Measurements from ENCODE around the gene PRX.
"Not testable (repeated sequence)": the region's sequence is repeated elsewhere in the genome, so short reads cannot be mapped to it uniquely, and the experiment has no call there.

PRX gene

DNA sequence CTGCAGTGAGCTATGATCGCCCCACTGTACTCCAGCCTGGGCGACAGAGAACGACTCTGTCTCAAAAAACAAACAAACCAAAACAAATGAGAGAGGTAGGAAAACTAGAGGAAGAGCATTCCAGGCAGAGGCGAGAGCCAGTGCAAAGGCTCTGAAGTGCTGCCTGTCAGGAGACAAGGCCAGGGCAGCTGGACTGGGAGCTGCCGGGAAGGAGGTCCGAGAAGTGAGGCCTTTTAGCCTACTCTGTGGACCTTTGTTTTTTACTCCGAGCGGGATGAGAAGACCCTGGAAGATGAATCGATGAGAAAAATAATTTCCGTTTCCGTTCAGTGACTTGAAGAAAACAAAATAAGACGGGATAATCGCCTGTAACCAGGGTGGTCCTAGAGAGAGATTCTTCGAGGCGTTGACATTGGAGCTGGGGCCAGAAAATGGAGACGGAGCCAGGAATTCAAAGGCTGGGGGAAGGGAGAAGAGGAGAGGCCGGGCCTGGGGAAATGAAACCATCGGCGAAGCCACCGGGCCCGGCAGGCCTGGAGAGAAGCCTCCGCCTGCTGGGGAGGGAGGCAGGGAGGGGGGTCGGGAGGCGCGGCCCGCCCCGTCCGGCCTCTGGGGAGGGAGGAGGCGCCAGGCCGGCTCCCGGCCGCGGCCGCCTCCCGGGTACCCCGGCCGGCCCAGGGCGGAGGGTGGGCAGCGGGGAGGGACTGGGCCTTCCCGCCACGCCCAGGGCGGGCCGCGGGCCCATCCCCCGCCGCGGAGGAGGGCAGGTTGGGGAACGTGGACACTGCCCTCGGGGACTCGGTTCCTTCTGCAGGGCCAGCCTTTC lies 20.4 kb upstream of the PRX start:
- peak; percentile 46 for DNase-seq

DNA sequence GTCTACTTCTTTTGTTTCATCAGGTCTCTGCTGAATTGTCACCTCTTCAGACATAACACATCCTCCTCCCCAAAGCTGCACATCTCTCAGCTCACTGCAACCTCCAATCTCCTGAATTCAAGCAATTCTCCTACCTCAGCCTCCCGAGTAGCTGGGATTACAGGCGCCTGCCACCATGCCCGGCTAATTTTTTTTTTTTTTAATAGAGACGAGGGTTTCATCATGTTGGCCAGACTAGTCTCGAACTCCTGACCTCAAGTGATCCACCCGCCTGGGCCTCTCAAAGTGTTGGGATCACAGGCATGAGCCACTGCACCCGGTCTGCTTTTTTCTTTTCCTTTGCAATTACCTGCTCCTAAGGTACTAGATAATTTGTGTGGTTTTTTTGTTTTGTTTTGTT lies 19.6 kb upstream of the PRX start:
- not testable (repeated sequence) for DNase-seq

DNA sequence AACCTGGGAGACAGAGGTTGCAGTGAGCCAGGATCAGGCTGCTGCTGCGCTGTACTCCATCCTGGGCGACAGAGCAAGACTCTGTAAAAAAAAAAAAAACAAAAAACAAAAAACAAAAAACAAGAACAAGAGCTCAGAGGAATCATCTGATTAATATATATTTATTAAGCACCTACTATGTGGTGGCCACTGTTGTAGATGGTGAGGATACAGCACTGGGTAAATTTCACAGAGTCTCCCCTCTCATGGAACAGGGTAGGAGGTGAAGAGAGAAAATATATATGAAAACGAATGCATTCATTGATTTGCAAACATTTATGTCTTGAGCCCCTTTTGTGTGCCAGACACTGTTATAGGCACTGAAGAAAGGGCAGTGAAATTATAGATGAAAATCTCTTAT lies 18.5 kb upstream of the PRX start:
- DNase-seq = no peak

DNA sequence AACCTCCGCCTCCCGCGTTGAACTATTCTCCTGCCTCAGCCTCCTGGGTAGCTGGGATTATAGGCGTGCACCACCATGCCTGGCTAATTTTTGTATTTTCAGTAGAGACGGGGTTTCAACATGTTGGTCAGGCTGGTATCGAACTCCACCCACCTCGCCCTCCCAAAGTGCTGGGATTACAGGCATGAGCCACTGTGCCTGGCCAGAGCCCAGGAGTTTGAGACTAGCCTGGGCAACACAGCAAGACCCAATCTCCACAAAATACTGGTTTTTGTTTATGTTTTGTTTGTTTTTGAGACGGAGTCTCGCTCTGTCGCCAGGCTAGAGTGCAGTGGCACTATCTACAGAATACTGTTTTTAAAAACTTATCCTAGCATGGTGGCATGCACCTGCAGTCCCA lies 17.1 kb upstream of the PRX start:
- DNase-seq = not testable (repeated sequence)

DNA sequence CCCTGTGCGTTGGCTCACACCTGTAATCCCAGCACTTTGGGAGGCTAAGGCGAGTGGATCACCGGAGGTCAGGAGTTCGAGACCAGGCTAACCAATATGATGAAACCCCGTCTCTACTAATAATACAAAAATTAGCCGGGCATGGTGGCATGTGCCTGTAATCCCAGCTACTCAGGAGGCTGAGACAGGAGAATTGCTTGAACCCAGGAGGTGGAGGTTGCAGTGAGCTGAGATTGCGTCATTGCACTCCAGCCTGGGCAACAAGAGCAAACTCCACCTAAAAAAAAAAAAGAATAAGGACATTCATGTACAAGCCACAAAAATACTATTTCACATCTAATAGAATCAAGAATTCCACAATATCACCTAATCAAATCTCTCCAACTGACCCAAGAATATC lies 15.0 kb upstream of the PRX start:
- DNase-seq = not testable (repeated sequence)

DNA sequence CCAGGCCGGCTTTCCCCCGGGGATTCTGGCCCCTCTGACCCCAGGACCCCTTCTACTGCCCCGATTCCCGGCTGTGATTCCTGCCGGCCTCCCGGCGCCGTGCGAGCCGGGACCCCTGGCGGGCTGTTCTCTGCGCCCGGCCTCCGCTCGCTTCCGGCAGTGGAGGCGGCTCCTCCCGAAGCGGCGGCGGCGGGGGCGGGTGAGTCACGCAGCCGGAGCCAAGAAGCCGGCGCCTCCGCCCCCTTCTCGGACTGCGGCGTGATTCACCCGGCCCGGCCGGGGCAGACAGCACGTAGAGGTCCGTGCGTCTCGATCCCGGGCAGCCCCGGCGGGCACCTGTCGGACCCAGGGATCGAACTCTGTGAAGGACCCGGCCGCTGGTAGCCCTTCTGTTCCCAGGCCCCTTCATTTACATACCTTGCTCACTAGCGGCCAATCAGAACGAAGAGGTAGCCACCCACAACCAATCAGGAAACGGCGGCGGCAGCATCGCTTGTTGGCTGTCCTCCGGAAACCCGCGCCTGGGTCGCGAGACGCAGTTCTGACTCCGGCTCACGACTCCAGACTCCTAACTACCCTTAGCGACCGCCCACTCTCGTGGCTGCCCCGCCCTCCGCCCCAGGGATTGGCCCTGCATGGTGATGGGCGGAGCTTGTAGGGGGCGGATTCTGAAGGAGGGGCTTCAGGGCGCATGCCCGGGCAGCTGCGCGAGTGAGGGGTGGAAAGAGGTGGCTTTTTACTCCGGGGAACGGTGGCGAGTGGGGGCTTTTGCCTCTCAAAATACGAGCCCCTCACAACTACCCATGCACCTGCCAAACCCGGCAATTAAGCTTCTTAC lies 12.5 kb upstream of the PRX start, which contains the start of gene SERTAD1:
Gene SERTAD1 (minus strand): TSS at position 543 of the 838 bp plus-strand sequence. CDS start 2,446 bp downstream, outside the sequence.
- DNase-seq = peak; percentile 100

DNA sequence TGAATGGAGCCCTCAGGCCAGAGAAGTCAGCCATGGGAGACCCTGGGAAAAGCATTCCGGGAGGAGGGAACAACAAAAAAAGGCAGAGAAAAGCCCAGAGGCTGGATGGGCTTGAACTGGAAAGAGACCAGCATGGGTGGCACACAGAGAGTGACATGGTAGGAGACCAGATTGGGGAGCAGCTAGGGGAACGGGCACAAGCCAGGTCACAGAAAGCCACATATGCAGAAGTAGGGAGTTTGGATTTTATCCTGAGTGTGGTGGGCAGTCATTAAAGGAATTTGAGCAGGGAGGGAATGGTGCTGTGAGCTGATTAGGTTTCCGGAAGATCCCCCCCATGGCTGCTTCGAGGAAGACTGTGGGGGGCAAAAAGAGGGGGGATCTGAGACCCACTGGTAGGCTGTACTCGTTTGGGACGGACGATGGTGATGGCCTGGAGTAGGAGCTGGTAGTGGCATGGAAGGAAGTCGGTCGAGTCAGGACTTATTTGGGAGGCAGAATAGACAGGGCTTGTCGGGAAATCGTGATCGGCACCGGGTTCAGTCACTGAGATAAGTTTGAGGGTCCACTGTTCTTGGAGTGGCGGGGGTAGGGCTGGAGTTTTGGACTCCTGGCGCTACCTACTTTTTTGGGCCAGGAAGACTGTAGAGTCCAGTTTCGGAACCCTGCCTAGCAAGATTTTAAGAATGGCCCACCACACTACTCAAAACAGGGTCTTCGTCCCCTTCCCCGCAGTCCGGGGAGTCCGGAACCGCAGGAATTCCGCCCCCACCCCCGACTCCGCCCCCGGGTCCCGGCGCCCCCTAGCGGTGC lies 11.7 kb upstream of the PRX start:
- DNase-seq = no peak

DNA sequence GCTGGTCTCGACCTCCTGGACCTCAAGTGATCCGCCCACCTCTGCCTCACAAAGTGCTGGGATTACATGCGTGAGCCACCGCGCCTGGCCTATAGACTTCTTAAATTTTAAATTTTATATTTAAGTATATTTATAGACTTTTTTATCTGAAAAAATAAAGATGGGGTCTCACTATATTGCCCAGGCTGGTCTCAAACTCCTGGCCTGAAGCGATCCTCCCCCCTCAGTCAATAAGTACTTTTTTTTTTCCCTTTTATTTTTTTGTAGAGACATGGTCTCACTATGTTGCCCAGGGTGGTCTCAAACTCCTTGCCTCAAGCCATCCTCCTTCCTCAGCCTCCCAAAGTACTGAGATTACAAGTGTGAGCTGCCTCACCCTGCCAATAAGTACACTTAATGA lies 10.8 kb upstream of the PRX start:
- DNase-seq = no peak

DNA sequence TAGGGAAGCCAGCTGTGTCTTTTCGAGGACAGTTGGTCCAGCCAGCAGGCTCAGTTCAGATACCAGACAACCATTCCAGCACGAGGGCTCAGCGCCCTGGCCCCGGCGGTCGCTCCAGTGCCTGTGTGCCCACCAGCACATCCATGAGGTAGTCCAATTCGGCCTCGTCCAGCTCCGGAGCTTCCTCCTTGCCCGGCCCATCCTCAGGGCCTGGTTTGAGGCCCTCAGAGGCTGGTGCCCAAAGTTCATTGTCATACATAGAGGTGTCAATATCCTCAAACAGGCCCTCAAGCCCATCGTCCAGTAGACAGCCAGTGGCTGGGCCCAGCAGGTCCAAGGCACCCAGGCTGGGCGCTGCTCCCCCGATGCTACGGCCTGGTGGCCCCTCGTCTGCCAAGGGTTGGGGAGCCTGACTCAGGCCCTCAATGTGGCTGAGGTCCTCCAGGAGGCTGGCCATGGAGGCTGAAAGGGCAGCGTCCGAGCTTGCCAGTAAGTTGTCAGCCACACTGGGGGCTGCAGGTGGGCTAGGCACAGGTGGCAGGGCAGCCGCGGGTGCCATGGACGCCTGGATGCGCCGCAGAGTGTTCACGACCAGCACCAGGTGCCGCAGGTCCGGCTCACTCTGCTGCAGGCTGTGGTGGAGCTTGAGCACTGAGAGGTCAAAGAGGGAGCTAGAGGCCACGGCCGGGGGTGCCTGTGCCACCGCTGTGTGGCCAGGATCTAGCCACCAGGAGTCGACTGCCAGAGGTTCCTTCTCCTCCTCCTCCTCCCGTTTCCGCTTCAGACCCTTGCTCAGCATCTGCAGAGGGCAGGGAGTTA lies 9.8 kb upstream of the PRX start:
- no peak for DNase-seq

DNA sequence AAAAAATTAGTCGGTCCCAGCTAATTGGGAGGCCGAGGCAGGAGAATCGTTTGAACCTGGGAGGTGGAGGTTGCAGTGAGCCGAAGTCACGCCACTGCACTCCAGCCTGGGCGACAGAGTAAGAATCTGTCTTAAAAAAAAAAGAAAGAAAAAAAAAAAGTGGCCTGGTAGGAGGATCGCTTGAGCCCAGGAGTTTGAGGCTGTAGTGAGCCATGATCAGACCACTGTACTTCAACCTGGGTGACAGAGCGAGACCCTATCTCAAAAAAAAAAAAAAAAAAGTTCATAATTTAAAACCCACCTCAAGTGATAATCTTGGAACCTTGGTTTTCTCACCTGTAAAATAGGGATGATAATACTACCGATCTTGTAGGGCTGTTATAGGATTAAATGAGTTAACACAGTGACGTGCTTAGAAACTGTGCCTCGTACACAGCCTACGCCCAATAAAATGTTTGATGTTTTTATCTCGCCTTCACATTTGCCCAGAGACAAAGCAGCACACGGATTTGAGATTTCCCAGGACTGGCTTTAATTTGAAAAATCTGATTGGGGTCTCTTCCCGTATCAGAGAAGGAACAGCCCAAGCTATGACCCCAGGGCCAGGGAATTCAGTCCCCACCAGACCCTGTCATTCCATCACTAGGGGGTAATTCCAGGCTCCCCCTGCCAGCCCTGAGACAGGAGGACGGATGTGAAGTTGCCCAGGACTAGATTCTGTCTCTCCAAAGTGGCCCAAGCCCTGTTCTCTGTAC lies 9.0 kb upstream of the PRX start:
- no peak for DNase-seq

DNA sequence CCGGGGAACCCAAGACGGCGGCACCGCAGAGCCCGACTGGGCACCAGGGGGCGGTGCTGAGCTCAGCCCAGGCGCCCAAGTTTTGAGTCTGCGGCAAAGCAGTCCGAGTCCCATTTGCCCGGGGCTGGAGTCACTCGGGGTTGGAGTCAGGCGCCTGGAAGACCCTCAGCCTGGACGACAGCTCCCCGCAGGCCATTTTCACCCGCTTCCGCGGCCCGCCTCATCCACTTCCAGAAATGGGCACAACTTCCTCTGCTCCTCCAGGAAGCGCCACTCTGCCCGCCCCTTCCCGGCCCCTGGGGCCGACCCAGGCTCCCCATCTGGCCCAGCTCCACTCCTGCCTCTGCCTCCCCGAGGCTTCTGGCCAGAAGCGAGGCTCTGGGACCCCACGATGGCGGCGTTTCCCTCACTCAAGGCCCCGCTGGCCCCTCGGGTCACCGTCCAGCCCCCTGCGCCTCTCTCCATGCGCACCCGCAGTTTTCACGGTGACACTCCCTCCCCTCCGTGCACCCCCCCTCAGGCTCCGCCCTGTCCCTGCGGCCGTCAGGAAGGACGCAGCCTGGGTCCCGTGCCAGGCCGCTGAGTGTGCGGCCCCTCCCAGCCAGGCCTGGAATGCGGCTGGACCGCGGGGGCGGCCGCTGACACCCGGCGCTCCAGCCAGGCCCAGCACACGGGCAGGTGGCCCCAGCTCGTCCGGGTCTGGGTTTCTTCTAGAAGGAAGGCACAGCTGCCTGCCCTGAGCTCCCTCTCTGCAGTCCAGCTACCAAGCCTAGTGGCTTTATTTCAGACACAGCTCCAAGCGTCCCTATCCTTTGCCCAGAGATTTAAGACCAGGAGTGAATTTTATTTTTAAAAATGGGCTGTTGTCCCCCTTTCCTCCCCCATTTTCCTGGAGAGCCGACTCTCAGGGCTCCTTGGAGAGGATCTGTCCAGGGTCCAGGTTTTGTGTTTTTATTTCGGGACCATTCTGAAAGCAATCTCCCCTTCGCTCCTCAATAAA lies 7.9 kb upstream of the PRX start:
- peak; percentile 68 for DNase-seq

DNA sequence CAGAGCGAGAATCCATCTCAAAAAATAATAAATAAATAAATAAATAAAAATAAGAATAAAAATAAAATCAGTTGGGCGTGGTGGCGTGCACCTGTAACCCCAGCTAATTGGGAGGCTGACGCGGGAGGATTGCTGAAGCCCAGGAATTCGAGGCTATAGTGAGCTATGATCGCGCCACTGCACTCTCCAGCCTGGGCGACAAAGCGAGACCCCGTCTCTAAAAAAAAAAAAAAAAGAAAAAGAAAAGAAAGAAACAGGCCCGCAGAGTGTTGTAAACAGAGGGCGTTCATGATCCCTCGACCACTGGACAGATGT lies 7.2 kb upstream of the PRX start:
- DNase-seq = no peak

DNA sequence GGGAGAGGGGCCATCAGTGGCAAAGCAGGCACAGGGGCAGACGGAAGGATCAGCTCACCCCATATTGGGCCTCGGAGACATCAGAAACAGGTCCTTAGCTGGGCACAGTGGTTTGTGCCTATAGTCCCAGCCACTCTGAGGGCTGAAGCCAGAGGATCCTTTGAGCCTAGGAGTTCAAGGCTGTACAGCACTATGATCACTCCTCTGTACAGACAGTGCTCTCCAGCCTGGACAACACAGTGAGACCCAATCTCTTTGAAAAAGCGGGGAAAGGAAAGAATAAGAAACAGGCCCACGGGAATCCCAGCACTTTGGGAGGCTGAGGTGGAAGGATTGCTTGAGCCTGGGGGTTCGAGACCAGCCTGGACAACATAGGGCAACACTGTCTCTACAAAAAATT lies 6.6 kb upstream of the PRX start:
- no peak for DNase-seq

DNA sequence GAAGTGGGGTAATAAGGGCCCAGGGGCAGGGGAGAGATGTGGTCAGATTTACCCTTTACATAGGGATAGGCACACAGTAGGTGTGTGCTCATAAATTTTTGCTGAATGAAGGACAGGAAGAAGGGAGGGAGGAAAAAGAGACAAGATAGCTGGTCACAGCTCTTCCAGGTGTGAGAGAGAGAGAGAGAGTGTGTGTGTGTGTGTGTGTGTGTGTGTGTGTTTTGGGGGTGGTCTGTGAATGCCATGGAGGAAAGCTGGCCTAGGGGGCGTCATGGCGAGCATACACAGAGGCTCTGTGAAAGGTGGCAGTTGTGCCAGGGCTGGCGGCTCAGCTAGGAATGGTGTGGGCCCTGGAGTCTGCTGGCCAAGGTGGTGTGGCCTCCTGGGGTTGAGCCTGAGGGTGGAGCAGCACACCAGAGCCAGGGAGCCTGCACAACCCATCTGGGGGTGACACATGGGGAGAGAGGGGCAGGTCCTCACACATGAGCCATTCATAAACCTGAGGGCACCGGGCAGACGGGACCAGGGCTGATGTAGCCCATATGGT lies 6.0 kb upstream of the PRX start:
- no peak for DNase-seq

DNA sequence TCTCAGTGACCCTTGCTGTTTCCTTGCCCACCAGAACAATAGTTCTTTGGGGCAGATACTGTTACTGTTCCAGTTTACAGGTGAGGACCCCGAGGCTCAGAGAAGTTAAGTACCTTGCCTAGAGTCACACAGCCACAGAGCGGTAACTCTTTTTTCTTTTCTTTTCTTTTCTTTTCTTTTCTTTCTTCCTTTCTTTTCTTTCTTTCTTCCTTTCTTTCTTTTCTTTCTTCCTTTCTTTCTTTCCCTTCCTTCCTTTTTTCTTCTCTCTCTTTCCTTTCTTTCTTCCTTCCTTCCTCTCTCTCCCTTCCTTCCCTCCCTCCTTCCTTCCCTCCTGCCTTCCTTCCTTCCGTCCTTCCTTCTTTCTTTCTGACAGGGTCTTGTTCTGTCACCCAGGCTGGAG lies 4.9 kb upstream of the PRX start:
- DNase-seq = no peak

DNA sequence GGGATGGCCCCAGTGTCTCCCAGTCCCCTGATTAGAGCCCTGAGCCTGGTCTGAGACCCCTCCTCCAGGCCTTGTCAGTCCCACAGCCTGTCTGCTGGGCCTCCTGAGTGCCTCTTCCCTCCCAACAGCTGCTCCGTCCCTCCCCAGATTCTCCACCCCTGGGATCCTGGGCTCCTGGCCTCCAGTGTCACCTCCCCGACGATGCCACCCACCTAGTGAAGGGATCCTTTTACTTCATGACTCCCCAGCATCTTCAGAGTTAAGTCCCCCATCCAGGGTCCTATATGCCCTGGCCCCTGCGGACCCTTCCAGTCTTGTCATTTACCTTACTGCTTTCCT lies 4.4 kb upstream of the PRX start:
- no peak for DNase-seq

DNA sequence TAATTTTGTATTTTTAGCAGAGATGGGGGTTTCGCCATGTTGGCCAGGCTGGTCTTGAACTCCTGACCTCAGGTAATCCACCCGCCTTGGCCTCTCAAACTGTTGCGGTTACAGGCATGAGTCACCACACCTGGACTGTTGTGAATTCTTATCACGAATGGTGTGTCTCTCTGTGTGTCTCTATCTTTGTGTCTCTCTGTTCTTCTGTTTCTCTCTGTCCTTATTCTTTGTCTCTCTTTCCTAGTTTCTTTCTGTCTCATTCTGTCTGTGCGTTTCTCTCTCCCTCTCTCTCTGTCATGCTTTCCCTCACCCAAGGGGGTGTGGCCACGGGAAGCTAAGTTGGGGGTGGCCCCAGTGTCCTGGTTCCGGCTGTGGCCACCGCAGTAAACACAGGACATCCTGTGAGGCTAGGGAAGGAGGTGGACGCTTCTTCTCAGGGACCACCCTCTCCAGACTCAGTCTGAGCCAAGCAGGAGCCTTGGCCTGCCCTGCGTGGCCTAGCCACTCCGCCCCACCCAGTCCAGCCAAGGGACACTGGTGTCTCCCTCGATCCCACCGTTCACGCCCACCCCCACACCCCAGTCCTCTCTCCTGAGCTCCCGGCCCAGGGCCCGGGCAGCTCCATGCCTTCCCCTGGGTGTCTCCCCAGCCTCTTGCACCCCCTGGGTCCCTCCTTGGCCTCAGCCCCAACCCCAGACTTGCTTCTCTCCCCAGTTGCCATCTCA lies 3.9 kb upstream of the PRX start:
- no peak for DNase-seq

DNA sequence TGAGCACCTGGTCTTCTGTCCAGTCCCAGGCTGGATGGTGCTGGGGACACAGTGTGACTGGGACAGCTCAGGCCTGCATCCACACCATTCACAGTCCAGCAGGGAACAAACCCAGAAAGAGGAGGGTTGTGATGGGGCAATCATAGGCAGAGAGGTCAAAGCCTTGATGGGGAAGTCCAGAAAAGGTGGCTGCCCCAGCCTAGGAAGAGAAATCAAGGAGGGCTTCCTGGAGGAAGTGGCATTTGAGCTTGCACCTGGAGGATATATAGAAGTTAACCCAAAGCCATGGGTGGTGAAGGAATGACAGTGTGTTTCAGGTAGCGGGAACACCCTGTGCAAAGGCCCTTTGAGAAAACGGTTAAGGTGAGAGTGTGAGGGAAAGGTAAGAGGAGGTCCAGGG lies 2.6 kb upstream of the PRX start:
- DNase-seq = no peak

Measured in stimulated activated CD4-positive, alpha-beta T cell treated with anti-CD3 and anti-CD28 coated beads, Interleukin-1b, Interleukin-23, amount 100 ng/mL, for 48 hours (primary cell).